H1 (cell line): ENCODE measurements around the gene PPA1. TPM values are rescaled to one million over a fixed set of nuclear protein-coding genes. Genes with fewer than 3 reads are reported as not detected.

Experiments used
- CTCF ChIA-PET: fragments of 300-600 bp; sonication (Branson Sonifier 250); formaldehyde crosslinking; loops from one replicate; lab custom pipeline; 2021; ENCODE audit not compliant: partially characterized antibody; lab: Charles Lee
- POLR2A ChIA-PET: fragments of 300-600 bp; sonication (Branson Sonifier 250); formaldehyde crosslinking; loops from one replicate; lab custom pipeline; 2021; ENCODE audit warnings: inconsistent platforms; ENCODE audit not compliant: partially characterized antibody; lab: Charles Lee
- DNase-seq, 2 experiments: peaks; one replicate each; pipeline versions ENCODE4 v3.0.0 to v3.0.0-alpha.2; 2010 to 2022; ENCODE audit warnings: low spot score in 2 of 2, low read depth in 1 of 2, mixed read lengths in 1 of 2
- FAIRE-seq: peaks from 2 replicates; lab custom pipeline; 2011; peaks lifted over from hg19 to GRCh38; lab: Jason Lieb, UNC
- H2AFZ ChIP-seq: 2 replicates; pipeline ENCODE4 v1.8.1; 2012; ENCODE audit warnings: low read length, inconsistent platforms
- H2AK5ac ChIP-seq: 2 replicates; pipeline ENCODE4 v1.6.1; 2013; ENCODE audit warnings: low read depth, low read length
- H2BK120ac ChIP-seq: replicated peaks from 2 replicates; pipeline ENCODE3; 2013; ENCODE audit warnings: low read depth, low read length, inconsistent platforms
- H2BK12ac ChIP-seq: 2 replicates; pipeline ENCODE4 v1.6.1; 2013; ENCODE audit warnings: low read depth, low read length
- H2BK15ac ChIP-seq: 2 replicates; pipeline ENCODE4 v1.6.1; 2013; ENCODE audit warnings: low read length
- H2BK20ac ChIP-seq: 2 replicates; pipeline ENCODE4 v1.6.1; 2013; ENCODE audit warnings: low read length
- H2BK5ac ChIP-seq: 2 replicates; pipeline ENCODE4 v1.6.1; 2013; ENCODE audit warnings: low read depth, low read length
- H3K14ac ChIP-seq: 2 replicates; pipeline ENCODE4 v1.6.1; 2013; ENCODE audit warnings: inconsistent platforms; ENCODE audit not compliant: insufficient read length
- H3K18ac ChIP-seq: 2 replicates; pipeline ENCODE4 v1.6.1; 2013; ENCODE audit warnings: low read length; ENCODE audit errors: extremely low read depth
- H3K23ac ChIP-seq: 2 replicates; pipeline ENCODE4 v1.6.1; 2013; ENCODE audit warnings: inconsistent platforms; ENCODE audit not compliant: insufficient read length
- H3K23me2 ChIP-seq: 2 replicates; pipeline ENCODE4 v1.6.1; 2013; ENCODE audit warnings: low read depth, low read length
- H3K27ac ChIP-seq: 2 replicates; pipeline ENCODE4 v1.6.1; 2011; ENCODE audit warnings: low read depth, low read length, inconsistent platforms
- H3K27me3 ChIP-seq, 4 experiments: replicated peaks in 1 of 4; 1 replicate in 1 of 4; 2 replicates in 3 of 4; pipeline versions ENCODE4 v1.6.1 to v1.8.1; 2011 to 2013; ENCODE audit warnings: low read length in 3 of 4, mild to moderate bottlenecking in 3 of 4, inconsistent platforms in 2 of 4, mixed read lengths in 2 of 4, moderate library complexity in 1 of 4; ENCODE audit not compliant: control insufficient read depth in 3 of 4, insufficient read depth in 3 of 4; ENCODE audit errors: extremely low read depth in 1 of 4
- H3K36me3 ChIP-seq, 4 experiments: 2 replicates each; pipeline versions ENCODE4 v1.6.1 to v1.8.1; 2011 to 2013; ENCODE audit warnings: mild to moderate bottlenecking in 4 of 4, low read length in 3 of 4, moderate library complexity in 2 of 4, control low read depth in 1 of 4, inconsistent platforms in 1 of 4; ENCODE audit not compliant: insufficient read depth in 4 of 4, control insufficient read depth in 2 of 4
- H3K4ac ChIP-seq: replicated peaks from 2 replicates; pipeline ENCODE3; 2013; ENCODE audit warnings: low read length, low read depth, mixed read lengths, inconsistent platforms; ENCODE audit not compliant: insufficient read length
- H3K4me1 ChIP-seq, 4 experiments: replicated peaks in 1 of 4; 1 replicate in 1 of 4; 2 replicates in 3 of 4; pipeline versions ENCODE4 v1.6.1 to v1.8.1; 2011 to 2013; ENCODE audit warnings: low read length in 3 of 4, inconsistent platforms in 2 of 4, mixed read lengths in 1 of 4; ENCODE audit not compliant: insufficient read depth in 4 of 4, control insufficient read depth in 3 of 4
- H3K4me2 ChIP-seq, 2 experiments: 2 replicates each; pipeline versions ENCODE4 v1.6.1 to v1.8.1; 2011 to 2013; ENCODE audit warnings: low read depth in 2 of 2, low read length in 2 of 2, control low read depth in 1 of 2, inconsistent platforms in 1 of 2, mild to moderate bottlenecking in 1 of 2; ENCODE audit not compliant: insufficient read depth in 1 of 2
- H3K4me3 ChIP-seq, 4 experiments: fragments of 200-600, 300-600 bp in 1 of 4; sonication (generic), shearing (Covaris generic), sonication (Bioruptor Twin) in 1 of 4; 2 replicates each; pipeline versions ENCODE4 v1.5.1 to v1.8.1; 2011 to 2016; ENCODE audit warnings: low read length in 4 of 4, low read depth in 3 of 4, control low read depth in 2 of 4, inconsistent platforms in 2 of 4, mild to moderate bottlenecking in 2 of 4, mixed read lengths in 1 of 4, moderate library complexity in 1 of 4; ENCODE audit not compliant: insufficient read depth in 2 of 4; ENCODE audit errors: extremely low read depth in 1 of 4
- H3K56ac ChIP-seq: replicated peaks from 2 replicates; pipeline ENCODE3; 2013; ENCODE audit warnings: low read depth, mild to moderate bottlenecking, mixed read lengths, low read length, inconsistent platforms; ENCODE audit not compliant: insufficient read length
- H3K79me1 ChIP-seq: 2 replicates; pipeline ENCODE4 v1.6.1; 2013; ENCODE audit warnings: low read depth, low read length, control low read depth
- H3K79me2 ChIP-seq, 2 experiments: 2 replicates each; pipeline versions ENCODE4 v1.6.1 to v1.8.1; 2012 to 2013; ENCODE audit warnings: low read length in 2 of 2, mild to moderate bottlenecking in 2 of 2, inconsistent platforms in 1 of 2; ENCODE audit not compliant: insufficient read depth in 2 of 2, control insufficient read depth in 1 of 2
- H3K9ac ChIP-seq, 4 experiments: replicated peaks in 1 of 4; 1 replicate in 1 of 4; 2 replicates in 3 of 4; pipeline versions ENCODE4 v1.6.1 to v1.8.1; 2011 to 2013; ENCODE audit warnings: low read depth in 3 of 4, low read length in 3 of 4, control low read depth in 2 of 4, mild to moderate bottlenecking in 2 of 4, moderate library complexity in 2 of 4, inconsistent platforms in 1 of 4; ENCODE audit errors: extremely low read depth in 1 of 4
- H3K9me3 ChIP-seq, 2 experiments: 2 replicates each; pipeline versions ENCODE4 v1.6.1 to v1.8.1; 2012 to 2013; ENCODE audit warnings: mild to moderate bottlenecking in 2 of 2, moderate library complexity in 2 of 2, control low read depth in 1 of 2, inconsistent platforms in 1 of 2, low read depth in 1 of 2, low read length in 1 of 2, mixed read lengths in 1 of 2; ENCODE audit not compliant: insufficient read depth in 2 of 2
- H4K20me1 ChIP-seq, 2 experiments: replicated peaks in 1 of 2; 2 replicates each; pipeline versions ENCODE3 to v1.8.1; 2011 to 2013; ENCODE audit warnings: inconsistent platforms in 2 of 2, low read length in 2 of 2, mild to moderate bottlenecking in 1 of 2; ENCODE audit not compliant: insufficient read depth in 2 of 2, control insufficient read depth in 1 of 2
- H4K5ac ChIP-seq: 2 replicates; pipeline ENCODE4 v1.6.1; 2013; ENCODE audit warnings: low read length, low read depth, mixed read lengths, inconsistent platforms; ENCODE audit not compliant: insufficient read length
- H4K8ac ChIP-seq: 2 replicates; pipeline ENCODE4 v1.8.0; 2013; ENCODE audit warnings: mild to moderate bottlenecking, moderate library complexity, low read length, inconsistent platforms; ENCODE audit not compliant: insufficient read depth; ENCODE audit errors: extremely low read depth
- H4K91ac ChIP-seq: replicated peaks from 2 replicates; pipeline ENCODE3; 2013; ENCODE audit warnings: low read length, mixed read lengths, inconsistent platforms; ENCODE audit not compliant: insufficient read length
- BACH1 ChIP-seq: IDR thresholded peaks from 2 replicates; pipeline ENCODE4 v1.6.1; 2012; ENCODE audit warnings: low read length, improper control_type of control experiment
- CTBP2 ChIP-seq: IDR thresholded peaks from 2 replicates; pipeline ENCODE4 v1.7.0; 2011; ENCODE audit warnings: borderline replicate concordance, mild to moderate bottlenecking, moderate library complexity, mixed read lengths, low read length; ENCODE audit not compliant: insufficient read depth, insufficient read length
- POLR2A ChIP-seq, 2 experiments: IDR thresholded peaks; 1 replicate in 1 of 2; 2 replicates in 1 of 2; pipeline ENCODE4 v1.6.1; 2011; ENCODE audit warnings: low read depth in 2 of 2, low read length in 2 of 2, mild to moderate bottlenecking in 2 of 2; ENCODE audit errors: control extremely low read depth in 1 of 2
- USF2 ChIP-seq: IDR thresholded peaks from 2 replicates; pipeline ENCODE4 v1.6.1; 2011; ENCODE audit warnings: low read length, improper control_type of control experiment
- WGBS, 2 experiments: shearing (Covaris generic) in 1 of 2; methylation state at CpG; one replicate each; pipeline versions ENCODE4 v1.1.6 to v1.1.7; 2013 to 2015; ENCODE audit warnings: low lambda C conversion rate in 2 of 2, mixed read lengths in 2 of 2, inconsistent platforms in 1 of 2, low coverage in 1 of 2, missing lambda C conversion rate in 1 of 2; ENCODE audit not compliant: insufficient replicate concordance in 2 of 2, insufficient coverage in 1 of 2, insufficient read length in 1 of 2; ENCODE audit errors: extremely low coverage in 1 of 2, missing lambda C conversion rate in 1 of 2; 5-methylcytosine and 5-hydroxymethylcytosine counted together
- polyA plus RNA-seq, 7 experiments: library from polyadenylated mRNA; depleted of rRNA in 3 of 7; stranded (reverse) in 5 of 7; unstranded in 2 of 7; fragments of >200 nt in 5 of 7; fragments of 200-250 nt in 2 of 7; gene quantifications; 1 replicate in 5 of 7; 2 replicates in 1 of 7; 4 replicates in 1 of 7; pipeline versions ENCODE4 v1.2.1 to v1.2.3, GENCODE V29; 2011 to 2013; ENCODE audit warnings: missing spikeins in 2 of 7, mixed read lengths in 2 of 7
- total RNA-seq: library from RNA; stranded (reverse); fragmentation: NEBNext Ultra II Directional; extraction: Animal tissue kit (Norgen Biotek cat#: 25700); gene quantifications from 2 replicates; pipeline ENCODE4 v1.2.1, GENCODE V29; 2021

The PPA1 gene
- total and polyA plus RNA-seq, 2 of the 8 experiments (the other 6 are each of a cell fraction or from before 2014, with no cell fraction given), result 77.0 to 191 TPM

DNA sequence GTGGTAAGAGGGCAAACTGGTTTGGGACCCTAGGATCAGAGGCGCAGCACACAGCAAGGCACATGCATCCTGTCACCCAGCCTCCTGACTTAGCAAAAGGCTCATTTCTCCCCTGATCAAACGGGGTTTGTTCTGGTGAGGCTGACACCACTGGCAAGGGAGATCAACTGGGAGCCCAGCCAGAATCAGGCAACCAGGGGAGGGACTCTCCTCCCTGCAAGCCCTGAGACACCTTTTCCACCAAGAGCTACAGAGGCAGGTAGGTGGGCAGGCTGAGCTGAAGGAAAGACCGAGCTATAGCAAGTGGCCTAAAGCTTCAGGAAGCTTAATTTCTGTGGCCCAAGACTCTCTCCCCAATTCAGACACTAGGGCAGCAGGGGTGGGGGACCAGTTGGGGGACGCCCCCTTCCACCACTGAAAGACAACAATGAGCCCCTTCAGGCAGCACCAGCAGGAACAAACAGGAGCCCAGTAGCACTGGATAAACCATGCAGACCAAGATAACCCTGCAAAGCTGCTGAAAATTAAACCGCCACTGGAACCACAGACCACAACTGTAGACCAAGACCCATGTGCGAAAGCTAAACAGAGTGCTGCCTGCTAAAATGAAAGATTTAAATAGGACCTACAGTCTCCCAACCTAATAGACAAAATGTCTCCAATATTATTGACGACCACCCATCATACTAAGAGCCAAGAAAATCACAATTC lies 35.8 kb downstream of the PPA1 start:
- Histone ChIP-seq H3K56ac (no peak overlapping the region), H3K27ac (no peak overlapping the region), H3K9ac (no peak overlapping the region), H2BK120ac (no peak overlapping the region), H3K18ac (no peak overlapping the region), H3K4me1 (no peaks in the 10 kb centered on the region), H4K91ac (no peak overlapping the region), H2BK5ac (no peak overlapping the region), H3K79me1 (no peaks in the 10 kb centered on the region), H4K20me1 (no peaks in the 10 kb centered on the region), H2BK20ac (no peak overlapping the region), H3K23me2 (no peaks in the 10 kb centered on the region), H3K4ac (no peak overlapping the region), H3K23ac (no peak overlapping the region), H3K4me2 (no peak overlapping the region), H3K36me3 (peaks cover 0 to 22% (median 8%) of the 10 kb centered on the region in 4 experiments; a peak in 5 of 8 replicates), H3K79me2 (no peaks in the 10 kb centered on the region), H3K4me3 (no peak overlapping the region), H2BK15ac (no peak overlapping the region), H2AFZ (no peak overlapping the region), H4K5ac (no peak overlapping the region), H3K9me3 (no peaks in the 10 kb centered on the region), H3K27me3 (no peaks in the 10 kb centered on the region), H3K14ac (no peak overlapping the region), H2AK5ac (no peak overlapping the region), H2BK12ac (no peak overlapping the region), H4K8ac (no peak overlapping the region)
- POLR2A ChIA-PET, result no interaction called here
- CTCF ChIA-PET, result interaction anchor here (0.6 to 2.0 kb wide), 6 partner anchors 24 to 168 kb away, joined by 3 to 7 read pairs (median 4); partner anchors contain the start of gene TYSND1
- no peak for DNase-seq
- no peak for FAIRE-seq
- no peak for TF ChIP-seq POLR2A (IDR thresholded peaks at IDR 0.05; ENCODE audit: control extremely low read depth in 1 of 2, low read depth in 2 of 2, low read length in 2 of 2)
- TF ChIP-seq BACH1, result no peak
- no peak for TF ChIP-seq USF2
- no peak for TF ChIP-seq CTBP2
- WGBS, 2 experiments, result 86% methylated on average over 7 of the region's 7 CpGs; no CpG with 5 or more reads in 1 of the 2 experiments
